Uterus (tissue), 4 donors: Measurements from ENCODE around the gene TPH2. TPM values are rescaled to one million over a fixed set of nuclear protein-coding genes. Genes with fewer than 3 reads are reported as not detected.

Experiments
- DNase-seq, 2 donors: peaks; one replicate each; pipeline ENCODE4 v3.0.0-alpha.2; 2019 to 2020
- H3K27ac ChIP-seq, 2 donors: fragments of 200-600 bp; sonication (generic); 1 replicate in 1 of 2; 2 replicates in 1 of 2; pipeline ENCODE4 v1.5.1; 2016 to 2018
- H3K27me3 ChIP-seq, 2 donors: fragments of 200-600 bp; sonication (generic); one replicate each; pipeline ENCODE4 v1.5.1; 2018 to 2019; ENCODE audit warnings: control low read depth in 1 of 2
- H3K36me3 ChIP-seq, 2 donors: fragments of 200-600 bp; sonication (generic); one replicate each; pipeline ENCODE4 v1.5.1; 2019; ENCODE audit warnings: control low read depth in 1 of 2
- H3K4me1 ChIP-seq, 2 donors: fragments of 200-600 bp; sonication (generic); one replicate each; pipeline ENCODE4 v1.5.1; 2018 to 2019; ENCODE audit warnings: control low read depth in 1 of 2
- H3K4me3 ChIP-seq, 2 donors: fragments of 200-600 bp; sonication (generic); 1 replicate in 1 of 2; 2 replicates in 1 of 2; pipeline ENCODE4 v1.5.1; 2018 to 2019; ENCODE audit warnings: mild to moderate bottlenecking in 1 of 2
- H3K9me3 ChIP-seq, 2 donors: fragments of 200-600 bp; sonication (generic); one replicate each; pipeline ENCODE4 v1.5.1; 2019; ENCODE audit warnings: control low read depth in 1 of 2
- CTCF ChIP-seq, 4 experiments: fragments of 200-600 bp in 2 of 4; fragments of 450-650 bp in 2 of 4; sonication (generic) in 2 of 4; IDR thresholded peaks; one replicate each; pipeline ENCODE4 v1.5.1; 2016 to 2019; ENCODE audit warnings: antibody characterized with exemption in 4 of 4, mild to moderate bottlenecking in 2 of 4, moderate library complexity in 1 of 4
- POLR2A ChIP-seq, 2 donors: fragments of 450-650 bp; IDR thresholded peaks; one replicate each; pipeline ENCODE4 v1.6.1; 2016; ENCODE audit warnings: antibody characterized with exemption in 2 of 2, mild to moderate bottlenecking in 1 of 2, moderate library complexity in 1 of 2
- intact Hi-C: fragments of 100-400 bp; cut with DNase I; formaldehyde crosslinking; loops from one replicate; pipeline ENCODE4 v1.15.1; 2023; ENCODE audit warnings: low total_unique reads
- total RNA-seq, 4 donors: library from RNA; depleted of rRNA in 3 of 4; stranded (reverse); fragments of >200 nt in 3 of 4; gene quantifications; one replicate each; pipeline versions ENCODE4 v1.1.0 to v1.2.4, GENCODE V29; 2014 to 2023
- donor health status: DM: yes; HTN: yes; CAD: no.

TPH2 gene
- total RNA-seq, 4 donors from 2014 or later = not detected

DNA sequence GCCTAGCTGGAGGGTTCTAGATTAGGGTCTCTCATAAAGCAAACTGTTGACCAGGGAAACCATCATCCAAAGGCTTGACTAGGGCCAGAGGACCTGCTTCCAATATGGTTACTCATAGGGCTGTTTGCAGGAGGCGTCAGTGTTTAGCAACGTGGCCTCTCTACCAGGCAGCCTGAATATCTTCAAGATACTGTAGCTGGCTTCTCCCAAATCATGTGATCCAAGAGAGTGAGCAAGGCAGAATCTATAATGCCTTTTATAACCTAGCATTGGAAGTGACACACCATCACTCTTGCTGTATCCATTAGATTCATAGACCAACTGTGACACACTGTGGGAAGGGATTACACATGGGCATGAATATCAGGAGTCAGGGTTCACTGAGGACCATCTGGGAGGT lies 17.3 kb downstream of the TPH2 start:
- Histone ChIP-seq H3K36me3 (no peaks in the 10 kb centered on the region), H3K27ac (no peak overlapping the region), H3K9me3 (no peaks in the 10 kb centered on the region), H3K4me1 (no peaks in the 10 kb centered on the region), H3K27me3 (no peaks in the 10 kb centered on the region), H3K4me3 (no peak overlapping the region)
- DNase-seq = no peak
- intact Hi-C loops = no loop called here
- TF ChIP-seq POLR2A (IDR thresholded peaks at IDR 0.05) (no peak), CTCF (IDR thresholded peaks at IDR 0.05) (no peak)

- DNase-seq = no peak
- Histone ChIP-seq H3K27ac (no peak overlapping the region), H3K4me3 (no peak overlapping the region), H3K27me3 (no peaks in the 10 kb centered on the region), H3K36me3 (no peaks in the 10 kb centered on the region), H3K9me3 (no peaks in the 10 kb centered on the region), H3K4me1 (no peaks in the 10 kb centered on the region)
- intact Hi-C loops = no loop called here
- TF ChIP-seq CTCF (IDR thresholded peaks at IDR 0.05) = no peak
- no peak for TF ChIP-seq POLR2A (IDR thresholded peaks at IDR 0.05)
Observed at GRCh38 chr12:71958056-71958455, 19.4 kb downstream of the TPH2 start.

DNA sequence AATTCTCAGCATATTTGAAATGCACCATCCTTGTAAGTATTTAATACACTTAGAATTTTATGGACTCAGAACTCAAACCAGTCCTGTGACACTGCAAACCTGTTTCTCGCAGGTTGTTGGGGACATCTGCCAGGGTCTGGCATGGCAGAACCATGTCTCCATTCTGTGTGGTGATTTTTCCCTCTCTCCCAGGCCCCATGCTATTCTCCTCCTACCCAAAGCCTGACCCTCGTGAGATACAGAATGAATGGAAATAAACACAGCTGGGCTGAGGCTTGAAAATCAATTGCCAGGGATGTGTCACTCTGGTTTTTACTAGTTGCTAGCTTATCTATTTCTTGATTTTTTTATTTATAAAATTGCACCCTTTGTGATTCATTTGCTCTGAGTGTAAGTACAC lies 19.8 kb downstream of the TPH2 start:
- DNase-seq = no peak
- Histone ChIP-seq H3K27ac (no peak overlapping the region), H3K27me3 (no peaks in the 10 kb centered on the region), H3K36me3 (no peaks in the 10 kb centered on the region), H3K9me3 (no peaks in the 10 kb centered on the region), H3K4me3 (no peak overlapping the region), H3K4me1 (no peaks in the 10 kb centered on the region)
- intact Hi-C loops = no loop called here
- TF ChIP-seq POLR2A (IDR thresholded peaks at IDR 0.05) = no peak
- TF ChIP-seq CTCF (IDR thresholded peaks at IDR 0.05) = no peak

- Histone ChIP-seq H3K36me3 (no peaks in the 10 kb centered on the region), H3K27ac (no peak overlapping the region), H3K4me1 (no peaks in the 10 kb centered on the region), H3K4me3 (no peak overlapping the region), H3K9me3 (no peaks in the 10 kb centered on the region), H3K27me3 (no peaks in the 10 kb centered on the region)
- no peak for DNase-seq
- TF ChIP-seq CTCF (IDR thresholded peaks at IDR 0.05) (no peak), POLR2A (IDR thresholded peaks at IDR 0.05) (no peak)
- intact Hi-C loops = no loop called here
Observed at GRCh38 chr12:71958993-71959578, 20.4 kb downstream of the TPH2 start.

- H3K9me3 ChIP-seq = no peaks in the 10 kb centered on the region
- intact Hi-C loops = no loop called here
Observed at GRCh38 chr12:71967211-71967610, 28.6 kb downstream of the TPH2 start.

More at GRCh38 chr12:71967211-71967610, 28.6 kb downstream of the TPH2 start:
- Histone ChIP-seq H3K36me3 (no peaks in the 10 kb centered on the region), H3K4me3 (no peak overlapping the region), H3K27me3 (no peaks in the 10 kb centered on the region), H3K4me1 (no peaks in the 10 kb centered on the region), H3K27ac (no peak overlapping the region)
- no peak for DNase-seq
- TF ChIP-seq POLR2A (IDR thresholded peaks at IDR 0.05) (no peak), CTCF (IDR thresholded peaks at IDR 0.05) (no peak)
